Activated CD4-positive, alpha-beta memory T cell treated with anti-CD3 and anti-CD28 coated beads for 36 hours (primary cell): Measurements from ENCODE around the gene CGRRF1. TPM values are rescaled to one million over a fixed set of nuclear protein-coding genes. Genes with fewer than 3 reads are reported as not detected.

Experiments
- CTCF ChIA-PET: fragments of 350-600 bp; sonication (Branson Sonifier 250); formaldehyde crosslinking; loops from one replicate; lab custom pipeline; 2021; ENCODE audit warnings: antibody characterized with exemption, inconsistent platforms; lab: Charles Lee
- POLR2A ChIA-PET: fragments of 350-600 bp; sonication (Branson Sonifier 250); formaldehyde crosslinking; loops from one replicate; lab custom pipeline; 2021; ENCODE audit warnings: antibody characterized with exemption; lab: Charles Lee
- DNase-seq: peaks from one replicate; pipeline ENCODE4 v3.0.0-alpha.2; 2020
- H3K27ac Mint-ChIP-seq: one replicate; pipeline ENCODE4 v1.8.0; 2021; ENCODE audit warnings: mixed read lengths
- H3K27me3 Mint-ChIP-seq: one replicate; pipeline ENCODE4 v1.8.0; 2021; ENCODE audit warnings: mixed read lengths
- H3K36me3 Mint-ChIP-seq: one replicate; pipeline ENCODE4 v1.8.0; 2021; ENCODE audit warnings: mixed read lengths
- H3K4me1 Mint-ChIP-seq: one replicate; pipeline ENCODE4 v1.8.0; 2021; ENCODE audit warnings: low read depth, mixed read lengths
- H3K4me3 Mint-ChIP-seq: one replicate; pipeline ENCODE4 v1.8.0; 2021; ENCODE audit warnings: mild to moderate bottlenecking, mixed read lengths
- H3K9me3 Mint-ChIP-seq: one replicate; pipeline ENCODE4 v1.8.0; 2021; ENCODE audit warnings: mixed read lengths
- intact Hi-C: fragments of 100-400 bp; cut with micrococcal nuclease; formaldehyde crosslinking; loops from one replicate; pipeline ENCODE4 v1.15.1; 2023
- total RNA-seq, 2 experiments: library from RNA; stranded (reverse); gene quantifications; one replicate each; pipeline ENCODE4 v1.2.3, GENCODE V29; 2021

CGRRF1 gene
- total RNA-seq, 2 experiments from 2014 or later, result 13.7 to 15.1 TPM

DNA sequence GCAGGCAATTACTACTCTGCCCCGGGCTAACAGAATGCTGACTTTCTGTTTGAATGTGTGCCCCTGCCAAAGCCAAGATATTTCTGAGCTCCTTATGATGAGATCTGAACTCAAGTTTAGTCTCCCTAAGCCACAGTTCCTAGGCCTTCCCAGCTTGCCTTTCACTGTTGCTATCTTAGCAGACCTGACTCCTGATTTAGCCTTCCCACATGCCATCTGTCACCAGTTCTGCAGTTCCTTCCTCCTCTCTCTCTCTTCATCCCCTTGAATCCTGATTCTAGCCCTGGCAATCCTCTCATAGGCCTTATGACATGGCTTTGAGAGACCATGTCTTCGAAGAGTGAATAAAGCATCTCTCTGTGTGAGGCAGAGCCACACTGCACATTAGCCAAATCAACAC, 44.7 kb downstream of the CGRRF1 start:
- H3K27me3 Mint-ChIP-seq, result peaks cover 1% of the 10 kb centered on the region

DNA sequence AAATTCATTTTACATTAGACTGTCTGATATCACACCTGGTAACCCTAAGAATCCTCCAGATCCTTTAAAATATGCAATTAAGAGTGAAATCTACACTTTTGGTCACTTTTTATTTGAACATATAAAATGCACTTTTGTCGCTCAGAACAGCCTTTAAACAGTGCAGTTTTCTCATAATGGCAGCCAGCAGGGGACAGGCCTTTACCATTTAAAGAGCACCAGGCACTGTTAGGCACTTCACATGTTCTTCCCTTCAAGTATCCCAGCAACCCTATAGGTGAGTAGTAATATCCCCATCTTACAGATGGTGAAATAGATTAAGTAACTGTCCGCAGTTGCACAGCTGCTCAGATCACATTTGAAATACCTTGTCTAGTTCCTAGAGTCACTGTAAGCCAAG, 45.9 kb downstream of the CGRRF1 start:
- intact Hi-C loops, result no loop called here
- POLR2A ChIA-PET, result no interaction called here
- DNase-seq, result no peak
- no peaks in the 10 kb centered on the region for H3K27me3 Mint-ChIP-seq
- no peaks in the 10 kb centered on the region for H3K4me1 Mint-ChIP-seq
- no peaks in the 10 kb centered on the region for H3K36me3 Mint-ChIP-seq
- no peak overlapping the region for H3K4me3 Mint-ChIP-seq
- H3K27ac Mint-ChIP-seq, result no peak overlapping the region
- CTCF ChIA-PET, result interaction anchor here (3.0 kb wide), 1 partner anchor 218 kb away, joined by 15 read pairs; no protein-coding TSS in a partner anchor
- H3K9me3 Mint-ChIP-seq, result no peaks in the 10 kb centered on the region

More for the DNA sequence above, 44.7 kb downstream of the CGRRF1 start:
- Mint-ChIP-seq H3K36me3 (no peaks in the 10 kb centered on the region), H3K27ac (no peak overlapping the region), H3K9me3 (no peaks in the 10 kb centered on the region), H3K4me1 (no peaks in the 10 kb centered on the region), H3K4me3 (no peak overlapping the region)
- ChIA-PET POLR2A (no interaction called here), CTCF (no interaction called here)
- DNase-seq, result no peak
- intact Hi-C loops, result no loop called here

DNA sequence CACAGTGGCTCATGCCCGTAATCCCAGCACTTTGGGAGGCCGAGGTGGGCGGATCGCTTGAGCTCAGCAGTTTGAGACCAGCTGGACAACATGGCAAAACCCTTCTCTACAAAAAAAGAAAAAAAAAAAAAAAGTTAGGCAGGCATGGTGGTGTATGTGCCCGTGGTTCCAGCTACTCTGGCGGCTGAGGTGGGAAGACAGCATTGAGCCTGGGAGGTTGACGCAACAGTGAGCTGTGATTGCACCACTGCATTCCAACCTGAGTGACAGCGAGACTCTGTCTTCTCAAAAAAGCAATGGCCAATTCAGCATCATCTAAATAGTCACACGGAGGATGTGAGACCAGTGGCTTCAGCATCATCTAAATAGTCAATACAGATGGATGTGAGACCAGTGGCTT, 46.8 kb downstream of the CGRRF1 start:
- intact Hi-C loops, result no loop called here
- H3K4me3 Mint-ChIP-seq, result no peak overlapping the region
- no peaks in the 10 kb centered on the region for H3K9me3 Mint-ChIP-seq
- peaks cover 1% of the 10 kb centered on the region for H3K27me3 Mint-ChIP-seq
- H3K27ac Mint-ChIP-seq, result no peak overlapping the region
- H3K4me1 Mint-ChIP-seq, result no peaks in the 10 kb centered on the region
- POLR2A ChIA-PET, result no interaction called here
- CTCF ChIA-PET, result interaction anchor here (0.6 to 3.0 kb wide), 3 partner anchors 217 to 341 kb away, joined by 3 to 15 read pairs (median 3); no protein-coding TSS in a partner anchor
- no peak for DNase-seq
- no peaks in the 10 kb centered on the region for H3K36me3 Mint-ChIP-seq

DNA sequence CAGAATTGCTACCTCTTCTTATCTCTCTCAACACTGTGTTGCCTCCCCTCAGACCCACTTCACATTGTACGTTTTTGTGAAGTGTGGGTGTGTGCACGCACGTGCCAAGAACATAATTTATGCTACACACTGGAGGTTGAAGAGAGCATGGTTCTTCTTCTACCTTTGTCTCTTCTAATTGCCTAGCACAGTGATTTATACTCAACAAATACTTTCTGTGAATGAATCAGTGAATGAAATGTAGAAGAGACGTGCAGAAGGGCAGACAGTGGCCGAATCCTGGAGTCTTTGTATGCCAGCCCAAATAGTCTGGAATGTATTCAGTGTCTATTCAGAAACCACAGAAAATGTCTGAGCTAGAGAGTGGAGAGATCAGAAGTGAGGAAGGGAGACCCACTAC, 52.6 kb downstream of the CGRRF1 start:
- Mint-ChIP-seq H3K4me1 (peaks cover 11% of the 10 kb centered on the region), H3K27me3 (peaks cover 4% of the 10 kb centered on the region), H3K27ac (no peak overlapping the region), H3K36me3 (no peaks in the 10 kb centered on the region), H3K4me3 (no peak overlapping the region), H3K9me3 (no peaks in the 10 kb centered on the region)
- intact Hi-C loops, result loop anchor here (5.0 kb wide), 1 partner anchor 230 kb away; no protein-coding TSS in a partner anchor
- no peak for DNase-seq
- POLR2A ChIA-PET, result no interaction called here
- CTCF ChIA-PET, result interaction anchor here (1.5 to 8.5 kb wide), 3 partner anchors 129 to 243 kb away, joined by 5 to 296 read pairs (median 101); no protein-coding TSS in a partner anchor

DNA sequence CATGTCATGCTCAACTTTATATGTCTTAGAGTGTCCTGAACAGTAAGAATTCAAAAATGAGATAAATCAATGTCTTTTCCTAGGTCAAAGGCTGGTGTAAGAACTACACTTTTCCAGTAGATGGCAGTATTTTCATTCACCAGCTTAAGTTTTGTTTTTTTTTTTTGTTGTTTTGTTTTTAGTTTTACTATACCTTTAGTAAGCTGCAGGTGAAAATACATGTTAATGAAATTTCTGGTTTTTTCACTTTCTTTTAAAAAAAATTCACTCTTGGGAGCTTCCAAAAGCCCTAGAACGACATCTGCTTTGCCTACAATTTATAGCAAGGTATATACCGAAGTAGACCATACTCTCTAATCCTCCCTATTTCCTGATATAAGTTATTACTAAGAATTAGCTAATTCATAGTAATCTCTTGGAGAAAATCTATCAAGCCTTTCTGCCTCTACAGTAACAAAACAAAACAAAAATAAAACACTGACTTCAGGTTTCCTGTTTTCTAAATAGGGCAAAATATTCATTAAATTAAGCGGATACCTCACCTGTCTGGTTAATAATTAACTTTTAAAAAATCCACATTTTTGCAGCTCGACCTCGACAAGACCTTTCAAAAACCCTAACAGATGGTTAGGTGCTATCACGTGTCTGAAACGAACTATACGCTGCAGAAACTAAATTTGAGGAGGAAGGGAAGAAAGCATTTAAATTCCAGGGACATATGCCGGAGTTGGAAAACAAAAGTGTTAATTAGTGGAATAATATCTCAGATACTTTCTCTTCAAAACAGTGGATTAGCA, 54.6 kb downstream of the CGRRF1 start:
- no peak for DNase-seq
- H3K9me3 Mint-ChIP-seq, result no peaks in the 10 kb centered on the region
- H3K4me1 Mint-ChIP-seq, result peaks cover 18% of the 10 kb centered on the region
- H3K4me3 Mint-ChIP-seq, result peak overlapping the region; percentile 73
- POLR2A ChIA-PET, result interaction anchor here (1.5 to 5.0 kb wide), 2 partner anchors 58 to 211 kb away, joined by 3 to 45 read pairs; no protein-coding TSS in a partner anchor
- no peaks in the 10 kb centered on the region for H3K36me3 Mint-ChIP-seq
- no peak overlapping the region for H3K27ac Mint-ChIP-seq
- intact Hi-C loops, result loop anchor here (1.0 to 5.0 kb wide), 12 partner anchors 55 to 339 kb away; partner anchors contain the start of genes CGRRF1, CNIH1, GCH1 and GMFB
- CTCF ChIA-PET, result interaction anchor here (0.6 to 8.5 kb wide), 30 partner anchors 9 to 752 kb away, joined by 3 to 296 read pairs (median 4); partner anchors contain the start of gene CGRRF1
- peaks cover 8% of the 10 kb centered on the region for H3K27me3 Mint-ChIP-seq

DNA sequence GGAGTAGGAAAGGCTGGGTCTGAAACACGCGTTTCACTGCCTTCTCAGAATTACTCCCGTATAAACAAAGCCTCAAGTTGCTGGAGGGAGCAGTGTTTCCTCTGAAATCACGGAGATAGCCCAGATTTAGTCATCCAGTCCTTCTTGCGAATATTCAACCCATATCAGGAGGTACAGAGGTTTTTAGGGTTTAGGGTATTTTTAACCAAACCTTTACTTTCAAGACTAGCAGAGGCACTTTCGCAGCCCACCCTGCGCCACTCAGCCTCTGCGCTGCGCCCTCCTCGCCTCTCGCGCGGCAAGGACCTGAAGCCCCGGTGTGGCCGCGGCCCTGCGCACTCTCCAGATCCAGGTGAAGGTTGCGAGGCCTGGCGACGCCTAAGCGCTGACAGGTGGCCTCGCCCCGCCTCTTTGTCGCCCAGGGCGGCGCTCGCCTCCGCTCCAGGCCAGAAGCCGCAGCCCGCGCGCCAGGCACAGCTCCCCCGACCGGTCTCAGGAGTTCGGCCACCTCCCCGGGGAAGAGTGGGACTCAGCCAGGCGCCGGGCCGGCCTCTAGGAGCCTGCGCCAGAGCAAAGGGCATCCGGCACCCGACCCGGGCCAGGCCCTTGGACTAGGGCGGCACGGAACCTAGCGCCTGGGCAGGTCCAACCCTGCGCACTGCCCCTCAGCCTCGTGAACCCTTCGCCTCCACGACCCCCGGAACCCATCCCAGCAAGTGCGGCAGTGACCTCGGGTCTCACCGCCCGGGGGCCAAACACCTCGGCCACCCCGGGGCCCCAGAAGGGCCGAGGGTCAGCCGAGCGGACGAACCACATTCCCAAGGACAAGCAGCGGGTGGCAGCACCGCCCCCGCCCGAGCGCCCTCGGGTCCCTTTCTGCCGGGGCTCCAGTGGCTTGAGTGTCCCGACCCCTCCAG, 55.4 kb downstream of the CGRRF1 start:
- no peaks in the 10 kb centered on the region for H3K36me3 Mint-ChIP-seq
- peaks cover 8% of the 10 kb centered on the region for H3K27me3 Mint-ChIP-seq
- H3K9me3 Mint-ChIP-seq, result no peaks in the 10 kb centered on the region
- peak overlapping the region; percentile 73 for H3K4me3 Mint-ChIP-seq
- ChIA-PET CTCF (interaction anchor here (0.6 to 8.5 kb wide), 24 partner anchors 8 to 333 kb away, joined by 3 to 296 read pairs (median 4); no protein-coding TSS in a partner anchor), POLR2A (interaction anchor here (1.5 to 5.0 kb wide), 3 partner anchors 57 to 210 kb away, joined by 3 to 45 read pairs (median 10); no protein-coding TSS in a partner anchor)
- DNase-seq, result peak; percentile 73
- H3K4me1 Mint-ChIP-seq, result peaks cover 20% of the 10 kb centered on the region
- intact Hi-C loops, result loop anchor here (1.0 to 5.0 kb wide), 12 partner anchors 56 to 338 kb away; partner anchors contain the start of genes CGRRF1, CNIH1, GCH1 and GMFB
- peak overlapping the region; percentile 18 for H3K27ac Mint-ChIP-seq

DNA sequence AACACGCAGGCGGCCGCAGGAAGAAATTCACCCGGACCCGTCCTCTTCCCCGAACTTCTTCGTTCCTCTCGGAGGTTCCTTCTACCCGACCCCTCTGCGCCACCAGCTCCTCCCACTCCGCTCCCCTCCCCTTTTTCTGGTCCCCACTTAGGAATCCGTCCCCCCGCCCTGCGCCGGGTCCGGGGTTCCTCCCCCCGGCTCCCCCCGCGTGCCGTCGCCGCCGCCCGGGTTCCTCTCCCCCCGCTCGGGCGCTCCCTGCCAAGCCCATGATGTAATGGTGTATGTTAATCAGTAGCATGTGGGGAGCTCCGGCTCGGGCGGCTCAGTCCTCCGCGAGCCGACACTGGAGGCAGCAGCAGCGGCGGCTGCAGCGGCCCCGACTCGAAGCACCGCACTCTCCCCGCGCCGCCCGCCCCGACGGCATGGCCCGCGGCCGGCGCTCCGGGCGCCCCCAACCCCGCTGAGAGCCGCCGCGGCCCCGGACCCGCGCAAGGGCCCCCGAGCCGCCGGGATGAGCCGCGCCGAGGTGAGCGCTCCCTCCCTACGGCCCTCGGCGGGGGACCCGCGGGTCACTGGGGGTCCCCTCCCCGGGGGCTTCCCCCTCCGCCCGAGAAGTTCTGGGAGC, 56.2 kb downstream of the CGRRF1 start:
- ChIA-PET CTCF (interaction anchor here (0.6 to 8.5 kb wide), 12 partner anchors 62 to 322 kb away, joined by 3 to 296 read pairs (median 7); no protein-coding TSS in a partner anchor), POLR2A (interaction anchor here (0.6 to 5.0 kb wide), 3 partner anchors 105 to 289 kb away, joined by 7 to 45 read pairs (median 10); no protein-coding TSS in a partner anchor)
- Mint-ChIP-seq H3K27ac (peak overlapping the region; percentile 18), H3K9me3 (no peaks in the 10 kb centered on the region), H3K27me3 (peaks cover 7% of the 10 kb centered on the region), H3K36me3 (no peaks in the 10 kb centered on the region), H3K4me1 (peaks cover 25% of the 10 kb centered on the region), H3K4me3 (peak overlapping the region; percentile 73)
- intact Hi-C loops, result loop anchor here (2.0 kb wide), 8 partner anchors 61 to 337 kb away; partner anchors contain the start of genes CNIH1, GCH1 and GMFB
- DNase-seq, result peak; percentile 86

DNA sequence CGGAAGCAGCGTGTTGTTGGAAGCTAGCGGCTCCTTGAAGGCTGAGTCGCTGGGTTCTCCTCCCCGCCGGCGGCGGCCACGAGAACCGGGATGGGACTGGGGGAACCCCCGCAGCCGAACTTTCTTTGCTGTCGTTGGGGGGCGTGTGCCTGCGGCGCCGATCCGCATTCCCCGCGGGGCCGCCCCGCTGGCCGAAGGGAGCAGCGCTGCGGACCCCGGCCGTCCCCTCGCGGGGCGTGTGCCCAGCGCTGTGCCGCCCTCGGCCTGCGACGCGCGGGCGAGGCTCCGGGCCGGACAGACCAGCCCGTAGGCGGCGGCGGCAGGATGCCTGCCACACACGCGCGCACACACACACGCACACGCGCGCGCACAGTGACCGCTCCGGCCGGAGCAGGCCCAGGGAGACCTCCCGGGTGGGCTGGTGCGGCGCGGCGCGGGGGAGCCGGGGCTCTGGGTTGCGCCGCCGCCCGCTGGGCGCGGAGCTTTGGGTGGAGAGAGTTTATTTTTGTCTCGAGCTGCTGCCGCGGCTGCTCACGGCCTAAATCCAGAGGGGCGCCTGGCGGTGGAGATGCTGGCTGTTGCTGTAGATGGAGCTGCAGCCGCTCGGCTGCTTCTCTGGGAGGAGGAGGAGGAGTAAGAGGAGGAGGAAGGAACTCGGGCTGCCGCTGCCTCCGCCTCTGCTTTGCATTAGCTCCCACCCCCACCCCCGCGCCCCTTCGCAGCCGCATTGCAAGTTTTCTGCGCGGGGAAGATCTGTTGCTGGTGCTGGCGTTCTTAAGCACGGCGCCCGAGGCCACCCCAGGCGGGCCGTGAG, 56.9 kb downstream of the CGRRF1 start, which contains the start of gene SAMD4A:
SAMD4A (plus strand) TSS at position 719 of the 814 bp plus-strand sequence. CDS start 789 bp downstream, outside the sequence.
- Mint-ChIP-seq H3K4me1 (peaks cover 27% of the 10 kb centered on the region), H3K27me3 (peaks cover 7% of the 10 kb centered on the region), H3K27ac (peak within 1 kb of the TSS; percentile 72), H3K4me3 (peak within 1 kb of the TSS; percentile 91), H3K9me3 (no peaks in the 10 kb centered on the region), H3K36me3 (no peaks in the 10 kb centered on the region)
- ChIA-PET POLR2A (interaction anchor here (0.6 to 5.0 kb wide), 4 partner anchors 32 to 288 kb away, joined by 3 to 45 read pairs (median 8); no protein-coding TSS in a partner anchor), CTCF (interaction anchor here (0.6 to 8.5 kb wide), 16 partner anchors 16 to 321 kb away, joined by 3 to 296 read pairs (median 4); no protein-coding TSS in a partner anchor)
- intact Hi-C loops, result loop anchor here (2.0 kb wide), 2 partner anchors 104 to 314 kb away; no protein-coding TSS in a partner anchor
- peak; percentile 72 for DNase-seq

DNA sequence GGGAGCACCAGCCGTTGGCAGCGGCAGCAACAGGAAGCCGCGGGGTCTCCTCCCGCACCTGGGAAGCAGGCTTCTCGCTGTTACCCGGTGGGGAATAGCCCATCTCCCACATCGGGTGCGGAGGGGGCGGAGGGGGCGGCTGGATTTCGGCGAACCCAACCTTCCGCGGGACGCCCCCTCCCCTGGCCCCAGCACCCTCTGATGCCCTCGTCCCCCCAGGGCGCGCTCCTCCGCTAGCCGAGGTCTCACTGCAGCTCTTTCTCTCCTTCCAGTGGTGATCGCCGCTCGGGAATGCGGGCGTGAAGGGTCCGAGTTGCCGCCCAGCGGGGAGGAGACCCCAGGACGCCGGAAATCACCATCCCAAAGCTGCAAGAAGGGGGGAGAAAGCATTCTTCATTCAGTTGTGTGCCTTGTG, 57.5 kb downstream of the CGRRF1 start:
- intact Hi-C loops, result loop anchor here (2.0 kb wide), 2 partner anchors 104 to 314 kb away; no protein-coding TSS in a partner anchor
- Mint-ChIP-seq H3K4me3 (peak overlapping the region; percentile 91), H3K27ac (peak overlapping the region; percentile 72), H3K36me3 (peaks cover 5% of the 10 kb centered on the region), H3K9me3 (peaks cover 5% of the 10 kb centered on the region), H3K27me3 (peaks cover 7% of the 10 kb centered on the region), H3K4me1 (peaks cover 27% of the 10 kb centered on the region)
- ChIA-PET POLR2A (interaction anchor here (0.7 to 5.0 kb wide), 4 partner anchors 31 to 208 kb away, joined by 3 to 45 read pairs (median 6); no protein-coding TSS in a partner anchor), CTCF (interaction anchor here (0.6 to 8.5 kb wide), 13 partner anchors 17 to 321 kb away, joined by 3 to 296 read pairs (median 4); no protein-coding TSS in a partner anchor)
- DNase-seq, result no peak
